ENCODE results near the gene AP5B1.
A peak's percentile ranks its signal among the peaks of the same experiment; 100 is the strongest.

The AP5B1 gene

GRCh38 chr11:65790902-65791650, 10.3 kb upstream of the AP5B1 start:
- Histone ChIP-seq H3K4me3 (ENCODE audit: insufficient read depth, low read depth, low read length) (no peak overlapping the region), H3K4me1 (ENCODE audit: control insufficient read depth, insufficient read depth, low read length) (peaks cover 4% of the 10 kb centered on the region), H3K9me3 (ENCODE audit: control insufficient read depth, low read length) (no peaks in the 10 kb centered on the region), H3K27me3 (ENCODE audit: control insufficient read depth, insufficient read depth, low read length, poor library complexity, severe bottlenecking) (peaks cover 46% of the 10 kb centered on the region), H3K36me3 (ENCODE audit: control insufficient read depth, insufficient read depth, low read length) (no peaks in the 10 kb centered on the region), H3K27ac (ENCODE audit: insufficient read depth, low read depth, low read length, poor library complexity, severe bottlenecking) (no peak overlapping the region)
- WGBS, 2 experiments, result 93 to 95% methylated on average over 18 of the region's 18 CpGs

GRCh38 chr11:65790104-65790901, 9.5 kb upstream of the AP5B1 start:
- H3K4me3 ChIP-seq (ENCODE audit: insufficient read depth, low read depth, low read length), result no peak overlapping the region
- peaks cover 54% of the 10 kb centered on the region for H3K27me3 ChIP-seq (ENCODE audit: control insufficient read depth, insufficient read depth, low read length, poor library complexity, severe bottlenecking)
- 77 to 78% methylated on average over 13 of the region's 13 CpGs for WGBS, 2 experiments
- H3K9me3 ChIP-seq (ENCODE audit: control insufficient read depth, low read length), result no peaks in the 10 kb centered on the region
- H3K27ac ChIP-seq (ENCODE audit: insufficient read depth, low read depth, low read length, poor library complexity, severe bottlenecking), result no peak overlapping the region
- no peaks in the 10 kb centered on the region for H3K36me3 ChIP-seq (ENCODE audit: control insufficient read depth, insufficient read depth, low read length)
- peaks cover 4% of the 10 kb centered on the region for H3K4me1 ChIP-seq (ENCODE audit: control insufficient read depth, insufficient read depth, low read length)

GRCh38 chr11:65789230-65790103, 8.7 kb upstream of the AP5B1 start:
- Histone ChIP-seq H3K9me3 (ENCODE audit: control insufficient read depth, low read length) (no peaks in the 10 kb centered on the region), H3K4me3 (ENCODE audit: insufficient read depth, low read depth, low read length) (no peak overlapping the region), H3K27me3 (ENCODE audit: control insufficient read depth, insufficient read depth, low read length, poor library complexity, severe bottlenecking) (peaks cover 62% of the 10 kb centered on the region), H3K4me1 (ENCODE audit: control insufficient read depth, insufficient read depth, low read length) (peaks cover 4% of the 10 kb centered on the region), H3K27ac (ENCODE audit: insufficient read depth, low read depth, low read length, poor library complexity, severe bottlenecking) (no peak overlapping the region), H3K36me3 (ENCODE audit: control insufficient read depth, insufficient read depth, low read length) (no peaks in the 10 kb centered on the region)
- WGBS, 2 experiments, result 75 to 76% methylated on average over 11 of the region's 14 CpGs

GRCh38 chr11:65788821-65789220, 8.0 kb upstream of the AP5B1 start:
- H3K36me3 ChIP-seq (ENCODE audit: control insufficient read depth, insufficient read depth, low read length), result no peaks in the 10 kb centered on the region
- peaks cover 69% of the 10 kb centered on the region for H3K27me3 ChIP-seq (ENCODE audit: control insufficient read depth, insufficient read depth, low read length, poor library complexity, severe bottlenecking)
- H3K27ac ChIP-seq (ENCODE audit: insufficient read depth, low read depth, low read length, poor library complexity, severe bottlenecking), result no peak overlapping the region
- H3K4me1 ChIP-seq (ENCODE audit: control insufficient read depth, insufficient read depth, low read length), result peaks cover 9% of the 10 kb centered on the region
- H3K9me3 ChIP-seq (ENCODE audit: control insufficient read depth, low read length), result no peaks in the 10 kb centered on the region
- WGBS, 2 experiments, result 81 to 82% methylated on average over 6 of the region's 6 CpGs
- H3K4me3 ChIP-seq (ENCODE audit: insufficient read depth, low read depth, low read length), result no peak overlapping the region

GRCh38 chr11:65787649-65788622, 7.2 kb upstream of the AP5B1 start:
- Histone ChIP-seq H3K9me3 (ENCODE audit: control insufficient read depth, low read length) (no peaks in the 10 kb centered on the region), H3K4me1 (ENCODE audit: control insufficient read depth, insufficient read depth, low read length) (peaks cover 9% of the 10 kb centered on the region), H3K27me3 (ENCODE audit: control insufficient read depth, insufficient read depth, low read length, poor library complexity, severe bottlenecking) (peaks cover 74% of the 10 kb centered on the region), H3K27ac (ENCODE audit: insufficient read depth, low read depth, low read length, poor library complexity, severe bottlenecking) (no peak overlapping the region), H3K36me3 (ENCODE audit: control insufficient read depth, insufficient read depth, low read length) (no peaks in the 10 kb centered on the region), H3K4me3 (ENCODE audit: insufficient read depth, low read depth, low read length) (peak overlapping the region; percentile 3)
- 2% methylated on average over 62 to 64 of the region's 64 CpGs for WGBS, 2 experiments

- H3K4me1 ChIP-seq (ENCODE audit: control insufficient read depth, insufficient read depth, low read length), result peaks cover 9% of the 10 kb centered on the region
- H3K27ac ChIP-seq (ENCODE audit: insufficient read depth, low read depth, low read length, poor library complexity, severe bottlenecking), result no peak within 1 kb of the TSS
- no peaks in the 10 kb centered on the region for H3K36me3 ChIP-seq (ENCODE audit: control insufficient read depth, insufficient read depth, low read length)
- no peaks in the 10 kb centered on the region for H3K9me3 ChIP-seq (ENCODE audit: control insufficient read depth, low read length)
- peaks cover 83% of the 10 kb centered on the region for H3K27me3 ChIP-seq (ENCODE audit: control insufficient read depth, insufficient read depth, low read length, poor library complexity, severe bottlenecking)
- WGBS, 2 experiments, result 1 to 2% methylated on average over 107 to 109 of the region's 112 CpGs
- H3K4me3 ChIP-seq (ENCODE audit: insufficient read depth, low read depth, low read length), result peak within 1 kb of the TSS; percentile 10
These were observed 6.2 kb upstream of the AP5B1 start, which contains the start of gene OVOL1 for GRCh38 chr11:65786786-65787636. TSS of gene OVOL1 (plus strand) at chr11:65787063. CDS start at chr11:65787374, 311 bp downstream.

- H3K4me3 ChIP-seq (ENCODE audit: insufficient read depth, low read depth, low read length), result peak overlapping the region; percentile 10
- H3K27ac ChIP-seq (ENCODE audit: insufficient read depth, low read depth, low read length, poor library complexity, severe bottlenecking), result no peak overlapping the region
- no peaks in the 10 kb centered on the region for H3K9me3 ChIP-seq (ENCODE audit: control insufficient read depth, low read length)
- peaks cover 88% of the 10 kb centered on the region for H3K27me3 ChIP-seq (ENCODE audit: control insufficient read depth, insufficient read depth, low read length, poor library complexity, severe bottlenecking)
- peaks cover 9% of the 10 kb centered on the region for H3K4me1 ChIP-seq (ENCODE audit: control insufficient read depth, insufficient read depth, low read length)
- WGBS, 2 experiments, result 18 to 19% methylated on average over 74 of the region's 74 CpGs
- no peaks in the 10 kb centered on the region for H3K36me3 ChIP-seq (ENCODE audit: control insufficient read depth, insufficient read depth, low read length)
These were observed 5.4 kb upstream of the AP5B1 start for GRCh38 chr11:65786008-65786785.

- Histone ChIP-seq H3K4me1 (ENCODE audit: control insufficient read depth, insufficient read depth, low read length) (peaks cover 9% of the 10 kb centered on the region), H3K4me3 (ENCODE audit: insufficient read depth, low read depth, low read length) (no peak overlapping the region), H3K27me3 (ENCODE audit: control insufficient read depth, insufficient read depth, low read length, poor library complexity, severe bottlenecking) (peaks cover 85% of the 10 kb centered on the region), H3K36me3 (ENCODE audit: control insufficient read depth, insufficient read depth, low read length) (no peaks in the 10 kb centered on the region), H3K9me3 (ENCODE audit: control insufficient read depth, low read length) (no peaks in the 10 kb centered on the region), H3K27ac (ENCODE audit: insufficient read depth, low read depth, low read length, poor library complexity, severe bottlenecking) (no peak overlapping the region)
- WGBS, 2 experiments, result 77 to 84% methylated on average over 8 of the region's 8 CpGs
These were observed 4.7 kb upstream of the AP5B1 start for GRCh38 chr11:65785319-65786007.

All from ectodermal cell (in vitro differentiated cells).